SK-N-DZ (cell line): Measurements from ENCODE around the gene ITGBL1.

Source experiments
- DNase-seq: peaks from one replicate; pipeline ENCODE4 v3.0.0-alpha.2; 2015; ENCODE audit warnings: low spot score

Gene ITGBL1

DNA sequence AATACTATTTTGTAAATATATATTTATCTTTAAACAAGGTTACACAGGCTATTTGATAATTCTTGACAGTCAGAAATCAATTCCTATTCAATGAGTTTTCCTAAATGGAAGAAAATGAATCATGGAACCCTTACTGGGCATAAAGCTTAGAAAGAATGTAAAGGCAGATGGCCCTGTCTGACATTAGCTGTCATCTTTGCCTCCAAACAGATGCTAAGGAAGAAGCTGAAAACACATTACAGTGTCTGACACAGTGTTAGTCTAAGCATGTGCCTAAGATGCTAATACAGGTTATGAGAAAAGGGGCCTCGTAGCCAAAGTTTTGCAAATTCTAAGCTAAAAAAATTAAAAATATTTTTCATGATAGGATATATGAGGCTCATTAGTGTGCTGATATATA is 112.8 kb downstream of the ITGBL1 start:
- DNase-seq = no peak

DNA sequence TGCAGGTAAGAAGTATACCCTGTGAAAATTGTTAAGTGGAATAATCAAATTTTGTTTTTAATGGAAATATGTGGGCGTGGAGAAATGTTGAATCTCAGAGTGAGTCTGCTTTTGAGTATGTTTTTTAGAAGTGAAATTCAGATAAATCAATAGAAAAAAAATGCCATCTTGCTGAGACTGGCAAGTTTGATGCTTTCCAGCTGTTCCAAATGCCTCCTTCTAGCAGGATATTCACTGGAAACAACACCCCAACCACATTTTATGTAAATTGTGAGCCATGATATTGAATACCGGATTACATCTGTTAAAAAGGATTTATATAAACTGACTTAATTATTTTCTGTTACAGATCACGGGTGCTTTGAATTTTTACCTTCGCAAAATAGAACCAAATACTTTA is 115.4 kb downstream of the ITGBL1 start:
- no peak for DNase-seq

- no peak for DNase-seq
Observed at GRCh38 chr13:101569807-101570206, 117.3 kb downstream of the ITGBL1 start.

DNA sequence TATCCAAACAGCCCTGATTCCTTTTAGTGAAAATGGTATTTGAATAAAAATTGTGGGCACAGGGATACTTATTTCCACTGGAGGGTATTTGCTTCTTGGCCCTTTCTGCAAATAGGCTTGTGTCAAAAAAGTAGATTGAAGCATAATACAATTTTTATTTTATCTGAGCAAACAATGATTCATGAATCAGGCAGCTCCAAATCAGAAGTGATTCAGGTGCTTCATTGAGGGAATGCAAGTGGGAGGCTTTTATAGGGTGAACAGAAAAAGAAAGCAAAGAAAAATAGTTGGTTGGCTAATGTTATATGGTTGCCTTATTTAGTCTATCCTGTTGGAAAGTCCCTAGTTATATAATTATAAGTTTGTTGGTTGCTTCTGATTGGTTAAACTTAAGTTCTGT is 117.9 kb downstream of the ITGBL1 start:
- no peak for DNase-seq

- DNase-seq = no peak
Observed at GRCh38 chr13:101572456-101572855, 120.0 kb downstream of the ITGBL1 start.

GRCh38 chr13:101575581-101575980 is 123.1 kb downstream of the ITGBL1 start:
- DNase-seq = no peak

- no peak for DNase-seq
Observed at GRCh38 chr13:101576455-101576854, 124.0 kb downstream of the ITGBL1 start.

GRCh38 chr13:101576977-101577376 is 124.5 kb downstream of the ITGBL1 start:
- DNase-seq = no peak

- no peak for DNase-seq
Observed at GRCh38 chr13:101579281-101579802, 126.9 kb downstream of the ITGBL1 start.

DNA sequence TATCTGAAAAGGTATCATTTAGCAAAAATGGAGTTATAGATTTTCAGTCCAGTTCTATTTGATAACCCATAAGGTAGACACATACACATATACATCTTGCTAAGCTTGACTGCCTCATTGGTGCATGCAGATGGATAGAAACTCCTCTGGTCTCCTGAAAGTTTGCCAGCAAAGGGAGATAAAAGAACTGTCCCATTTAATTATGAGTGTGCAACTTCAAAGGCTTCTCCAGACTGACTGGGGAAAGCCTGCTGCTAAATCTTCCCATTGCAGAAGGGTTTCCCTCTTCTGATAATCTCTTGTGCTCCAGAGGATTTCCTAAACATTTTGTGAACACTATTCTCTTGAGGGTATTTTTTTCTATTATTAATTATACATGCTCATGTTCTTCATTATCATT is 131.9 kb downstream of the ITGBL1 start:
- DNase-seq = no peak

- DNase-seq = no peak
Observed at GRCh38 chr13:101590479-101590878, 138.0 kb downstream of the ITGBL1 start.

GRCh38 chr13:101594936-101595335 is 142.5 kb downstream of the ITGBL1 start:
- DNase-seq = no peak

GRCh38 chr13:101596803-101597202 is 144.3 kb downstream of the ITGBL1 start:
- DNase-seq = no peak

GRCh38 chr13:101611491-101612475 is 159.3 kb downstream of the ITGBL1 start:
- no peak for DNase-seq

DNA sequence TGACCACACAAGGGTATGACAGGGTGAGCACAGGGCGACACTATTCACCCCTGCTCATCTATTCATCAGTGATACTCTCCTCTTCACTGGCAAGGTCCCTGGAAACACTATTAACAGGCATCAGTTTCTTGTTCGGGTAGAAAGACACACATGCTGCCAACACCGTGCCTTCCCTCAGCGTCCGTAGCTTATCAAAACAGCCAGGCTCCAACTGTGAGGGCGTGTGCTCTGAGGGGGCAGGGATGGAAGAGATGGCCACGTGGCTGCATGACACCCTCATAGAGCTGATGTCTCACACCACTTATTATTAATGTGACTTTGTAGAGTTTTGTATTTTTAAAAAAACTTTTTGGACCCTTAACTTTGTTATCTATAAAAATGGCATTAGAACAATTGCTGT is 160.3 kb downstream of the ITGBL1 start:
- DNase-seq = no peak

DNA sequence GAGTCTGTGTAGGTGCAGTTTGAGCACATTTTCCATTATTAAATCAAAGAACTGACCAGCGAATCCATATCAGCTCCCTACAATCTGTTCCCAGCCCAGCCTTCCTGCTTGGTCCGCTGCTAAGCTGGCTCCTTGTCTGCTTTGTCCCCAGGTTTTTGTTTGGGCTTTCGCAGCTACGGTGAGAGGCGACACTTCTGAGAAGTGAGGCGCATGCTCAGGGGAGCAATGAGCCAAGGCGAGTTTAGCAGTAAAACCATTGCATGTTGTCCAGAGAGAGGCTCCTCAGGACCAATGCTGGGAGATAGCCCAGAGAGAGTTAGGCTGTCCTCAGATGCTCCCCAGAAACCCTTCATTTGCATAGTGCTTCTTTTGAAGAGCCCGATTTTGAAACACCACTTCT is 162.0 kb downstream of the ITGBL1 start:
- no peak for DNase-seq

DNA sequence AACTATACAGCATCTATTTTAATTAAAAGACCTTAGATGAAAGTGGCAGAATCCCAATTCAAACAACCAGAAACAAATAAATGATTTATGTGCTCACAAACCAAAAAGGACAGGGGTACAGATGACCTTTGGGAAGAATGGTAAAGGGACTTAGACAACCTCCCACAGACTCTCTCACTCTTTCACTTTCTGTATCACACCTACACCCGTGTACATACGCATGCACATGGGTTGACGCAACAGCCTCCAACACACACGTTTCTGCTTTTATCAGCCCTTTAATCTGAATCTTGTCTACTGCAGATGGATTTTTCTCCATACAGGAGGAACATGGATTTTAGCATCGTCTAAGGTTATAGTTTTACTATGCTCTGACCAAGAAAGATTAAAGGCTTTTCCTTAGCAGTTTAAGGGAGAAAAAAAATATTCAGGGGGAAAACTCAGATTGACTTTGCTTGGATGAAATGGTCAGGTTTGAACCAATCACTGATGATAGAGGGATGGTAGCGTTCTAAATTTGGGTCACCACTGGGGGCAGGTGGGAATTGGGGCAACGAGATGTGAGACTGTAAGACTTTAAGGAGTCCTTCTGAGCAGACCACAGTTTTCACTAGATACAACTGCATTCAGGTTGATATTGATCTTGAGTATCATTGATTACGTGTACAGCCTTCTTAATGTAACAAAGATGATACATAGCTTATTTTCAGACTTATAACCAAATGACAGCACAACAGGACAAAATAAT is 166.1 kb downstream of the ITGBL1 start:
- no peak for DNase-seq

DNA sequence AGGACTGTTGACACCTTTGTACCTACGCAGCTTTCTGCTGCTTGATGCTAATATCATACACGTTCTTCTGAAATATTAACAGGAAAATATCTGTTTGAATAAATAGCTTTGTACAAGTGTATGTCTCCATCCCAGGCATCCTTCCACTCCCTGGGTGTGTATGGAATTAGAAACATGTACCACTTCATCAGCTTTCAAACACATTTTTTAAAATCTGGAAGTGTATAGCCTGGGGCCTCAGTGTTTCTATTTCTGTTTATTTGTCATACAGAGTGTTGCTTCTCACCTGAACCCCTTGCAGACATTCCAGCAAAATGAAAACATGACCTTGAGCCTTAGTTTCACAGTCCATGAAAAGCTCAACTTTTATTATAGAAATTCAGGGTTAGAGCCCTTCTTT is 168.6 kb downstream of the ITGBL1 start:
- no peak for DNase-seq

DNA sequence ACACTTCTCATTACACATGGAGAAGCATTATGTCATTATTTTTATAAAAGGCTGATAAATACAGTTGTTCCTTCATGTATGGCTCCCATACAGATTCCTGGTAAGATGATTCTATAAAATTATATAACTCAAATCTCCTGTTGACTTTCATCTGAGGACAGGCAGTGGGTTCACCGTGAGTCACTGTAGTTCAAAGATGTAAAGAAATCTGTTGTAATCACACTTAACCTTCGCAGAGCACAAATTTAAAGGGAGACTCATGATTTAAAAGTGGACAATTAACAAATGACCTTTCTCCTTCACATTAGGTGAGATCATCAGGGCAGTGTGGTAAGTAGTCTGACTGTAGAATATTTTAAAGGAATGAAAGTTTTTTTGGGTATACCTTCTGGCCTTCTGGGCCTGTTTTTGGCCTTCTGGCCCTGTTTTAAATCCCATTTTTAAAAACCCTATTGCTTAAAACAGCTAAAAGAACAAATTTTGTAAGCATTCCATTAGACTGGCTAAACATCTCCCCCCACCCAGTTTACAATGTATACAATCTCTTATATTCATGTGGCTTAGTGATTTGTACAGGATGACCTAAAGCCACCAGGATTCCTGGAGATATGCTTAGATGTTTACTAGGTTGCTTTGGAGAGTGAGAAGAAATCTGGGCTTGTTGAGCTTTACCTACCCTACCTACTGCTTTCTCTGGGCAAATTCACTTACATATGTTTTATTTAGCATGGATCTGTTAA is 171.2 kb downstream of the ITGBL1 start:
- DNase-seq = no peak

DNA sequence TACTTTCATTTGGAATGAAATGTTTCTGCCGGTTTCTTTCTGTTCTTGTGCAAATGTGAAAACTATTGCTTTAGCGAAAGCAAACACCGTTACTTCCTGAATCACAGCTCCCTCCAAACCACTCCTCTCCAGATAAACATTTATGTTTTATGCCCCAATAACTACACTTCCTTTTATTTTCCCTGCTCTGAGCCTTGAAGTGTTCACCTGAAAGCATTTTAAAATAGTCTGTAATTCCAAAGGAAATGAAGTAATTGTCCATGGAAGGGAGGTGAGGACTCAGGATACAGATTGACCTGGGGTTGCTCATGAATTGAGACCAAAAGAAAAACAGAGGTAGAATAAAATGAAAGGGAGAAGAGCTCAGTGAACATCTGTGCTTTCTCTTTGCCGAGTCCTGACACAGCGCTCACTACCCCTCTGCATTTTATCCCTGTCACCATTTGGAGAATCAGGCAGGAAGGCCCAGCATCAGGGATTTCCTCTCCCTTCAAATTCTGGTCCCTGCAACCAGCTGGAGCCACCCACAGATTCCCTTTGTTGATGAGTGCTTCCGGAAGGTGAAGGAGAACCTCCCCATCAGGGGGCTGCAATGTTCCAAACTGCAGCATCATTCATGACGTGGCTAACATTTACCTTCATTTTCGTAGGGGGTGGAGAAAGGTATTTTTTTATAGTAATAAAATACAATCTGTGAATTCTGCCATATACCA is 171.9 kb downstream of the ITGBL1 start:
- DNase-seq = peak; percentile 21

DNA sequence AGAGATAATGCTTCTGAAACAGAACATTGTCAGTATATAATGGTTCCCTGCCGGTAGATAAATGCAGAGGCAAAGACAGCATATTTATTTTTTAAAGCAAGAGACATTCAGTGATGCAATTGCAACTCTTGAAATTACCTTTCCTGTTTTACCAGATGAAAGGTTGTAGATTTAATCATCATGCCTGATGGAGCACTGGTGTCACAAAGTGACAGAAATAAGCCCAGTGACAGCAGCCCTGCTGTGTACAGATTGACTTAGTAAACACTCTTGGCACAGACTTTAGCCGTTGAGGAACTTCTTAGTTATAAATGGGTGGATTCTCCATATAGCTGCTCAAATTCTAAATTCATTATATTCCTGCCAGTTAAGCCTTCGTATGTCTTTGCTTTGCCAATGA is 172.5 kb downstream of the ITGBL1 start:
- peak; percentile 28 for DNase-seq
